Subcutaneous adipose tissue (tissue), 4 donors: ENCODE results near the gene BHLHE23. TPM values are rescaled to one million over a fixed set of nuclear protein-coding genes. Genes with fewer than 3 reads are reported as not detected.

Experiments used
- total RNA-seq, 4 donors: library from RNA; depleted of rRNA; stranded (reverse); fragments of >200 nt; gene quantifications; one replicate each; pipeline ENCODE4 v1.1.0, GENCODE V29; 2016
- TF ChIP-seq, protein P1 (sequence below): fragments of 450-650 bp; IDR thresholded peaks from one replicate; pipeline ENCODE4 v1.5.1; 2016; ENCODE audit warnings: low read depth, mild to moderate bottlenecking, control low read depth, antibody characterized with exemption, moderate library complexity

The BHLHE23 gene
- total RNA-seq, 4 donors from 2014 or later: not detected

- TF ChIP-seq, protein P1, sequence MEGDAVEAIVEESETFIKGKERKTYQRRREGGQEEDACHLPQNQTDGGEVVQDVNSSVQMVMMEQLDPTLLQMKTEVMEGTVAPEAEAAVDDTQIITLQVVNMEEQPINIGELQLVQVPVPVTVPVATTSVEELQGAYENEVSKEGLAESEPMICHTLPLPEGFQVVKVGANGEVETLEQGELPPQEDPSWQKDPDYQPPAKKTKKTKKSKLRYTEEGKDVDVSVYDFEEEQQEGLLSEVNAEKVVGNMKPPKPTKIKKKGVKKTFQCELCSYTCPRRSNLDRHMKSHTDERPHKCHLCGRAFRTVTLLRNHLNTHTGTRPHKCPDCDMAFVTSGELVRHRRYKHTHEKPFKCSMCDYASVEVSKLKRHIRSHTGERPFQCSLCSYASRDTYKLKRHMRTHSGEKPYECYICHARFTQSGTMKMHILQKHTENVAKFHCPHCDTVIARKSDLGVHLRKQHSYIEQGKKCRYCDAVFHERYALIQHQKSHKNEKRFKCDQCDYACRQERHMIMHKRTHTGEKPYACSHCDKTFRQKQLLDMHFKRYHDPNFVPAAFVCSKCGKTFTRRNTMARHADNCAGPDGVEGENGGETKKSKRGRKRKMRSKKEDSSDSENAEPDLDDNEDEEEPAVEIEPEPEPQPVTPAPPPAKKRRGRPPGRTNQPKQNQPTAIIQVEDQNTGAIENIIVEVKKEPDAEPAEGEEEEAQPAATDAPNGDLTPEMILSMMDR: no peak
Measured at GRCh38 chr20:63022501-63022900, 15.7 kb upstream of the BHLHE23 start.

GRCh38 chr20:63021356-63022321, 14.9 kb upstream of the BHLHE23 start:
- TF ChIP-seq, protein P1: no peak

- TF ChIP-seq, protein P1: no peak
Measured at GRCh38 chr20:63020681-63021080, 13.9 kb upstream of the BHLHE23 start.

GRCh38 chr20:63017826-63018411, 11.2 kb upstream of the BHLHE23 start:
- TF ChIP-seq, protein P1: no peak

GRCh38 chr20:63017076-63017825, 10.5 kb upstream of the BHLHE23 start:
- TF ChIP-seq, protein P1: no peak

DNA sequence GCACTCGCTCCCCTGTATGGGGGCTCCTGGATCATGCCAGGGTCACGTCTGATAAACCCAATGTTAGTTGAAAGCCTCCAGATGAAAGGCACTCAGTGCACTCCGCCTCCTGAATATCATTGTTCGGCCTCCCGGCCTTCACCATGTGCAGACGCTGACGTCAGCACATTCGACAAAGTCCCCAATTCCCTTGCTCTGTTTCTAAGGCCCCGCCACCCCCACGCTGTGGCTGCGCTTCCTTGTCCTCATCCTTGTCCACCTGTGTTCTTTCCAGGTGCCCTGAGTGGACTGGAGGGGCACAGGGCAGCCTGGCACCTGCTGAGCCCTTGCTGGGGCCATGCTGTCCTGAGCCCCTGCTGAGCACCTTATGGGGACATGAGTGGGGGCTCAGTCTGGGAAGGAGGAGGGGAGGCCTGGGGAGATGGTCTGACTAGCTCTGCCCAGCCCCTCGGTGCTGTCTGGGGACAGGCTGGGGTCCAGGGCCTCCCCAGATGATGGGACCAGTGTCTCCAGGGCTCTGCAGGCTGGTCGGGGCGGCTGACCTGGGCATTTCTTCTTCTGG, 9.8 kb upstream of the BHLHE23 start:
- TF ChIP-seq, protein P1: no peak
